ENCODE data around the gene NUDT2.
A peak's percentile ranks its signal among the peaks of the same experiment; 100 is the strongest.

NUDT2 gene

GRCh38 chr9:34380034-34380510 is 50.7 kb downstream of the NUDT2 start:
- intact Hi-C loops (cut with DNase I) = no loop called here
- DNase-seq = peak in 3 of 42 donors; percentile 27 to 45 (median 36)

- intact Hi-C loops (cut with DNase I) = no loop called here
- DNase-seq = peak; percentile 51 to 94 (median 83)
Measured at GRCh38 chr9:34380511-34381315, 51.3 kb downstream of the NUDT2 start.

GRCh38 chr9:34381323-34381722 is 52.0 kb downstream of the NUDT2 start:
- peak in 40 of 42 donors; percentile 36 to 85 (median 64) for DNase-seq
- intact Hi-C loops (cut with DNase I) = no loop called here

- intact Hi-C loops (cut with DNase I) = no loop called here
Measured at GRCh38 chr9:34382054-34382453, 52.7 kb downstream of the NUDT2 start.

GRCh38 chr9:34382879-34383278 is 53.5 kb downstream of the NUDT2 start:
- intact Hi-C loops (cut with DNase I) = no loop called here
- peak in 2 of 42 donors; percentile 4 to 21 for DNase-seq

More at GRCh38 chr9:34382054-34382453, 52.7 kb downstream of the NUDT2 start:
- DNase-seq = peak in 3 of 42 donors; percentile 26 to 33 (median 30)

- intact Hi-C loops (cut with DNase I) = no loop called here
- no peak for DNase-seq
Measured at GRCh38 chr9:34383904-34384303, 54.5 kb downstream of the NUDT2 start.

GRCh38 chr9:34384368-34385165 is 55.2 kb downstream of the NUDT2 start:
- peak in 1 of 42 donors; percentile 6 for DNase-seq
- intact Hi-C loops (cut with DNase I) = no loop called here

- DNase-seq = peak in 2 of 42 donors; percentile 20 to 23
- intact Hi-C loops (cut with DNase I) = no loop called here
Measured at GRCh38 chr9:34385561-34386230, 56.3 kb downstream of the NUDT2 start.

GRCh38 chr9:34386656-34387055 is 57.3 kb downstream of the NUDT2 start:
- intact Hi-C loops (cut with DNase I) = no loop called here

GRCh38 chr9:34387239-34387638 is 57.9 kb downstream of the NUDT2 start:
- peak in 1 of 42 donors; percentile 36 for DNase-seq
- intact Hi-C loops (cut with DNase I) = no loop called here

More at GRCh38 chr9:34386656-34387055, 57.3 kb downstream of the NUDT2 start:
- peak in 2 of 42 donors; percentile 19 for DNase-seq

- DNase-seq = peak in 1 of 42 donors; percentile 25
- intact Hi-C loops (cut with DNase I) = no loop called here
Measured at GRCh38 chr9:34392511-34392910, 63.1 kb downstream of the NUDT2 start.

All from head of caudate nucleus (tissue), 42 donors.